Fibroblast of pulmonary artery (primary cell): ENCODE results near the gene KIF12.
"Not testable (repeated sequence)": the region's sequence is repeated elsewhere in the genome, so short reads cannot be mapped to it uniquely, and the experiment has no call there.

Experiments
- DNase-seq: peaks from one replicate; pipeline ENCODE4 v3.0.0-alpha.2; 2010; ENCODE audit warnings: low read depth
- H3K4me3 ChIP-seq: replicated peaks from 2 replicates; pipeline ENCODE4 v1.5.1; 2011; ENCODE audit warnings: low read depth, mild to moderate bottlenecking, control low read depth, low read length, moderate library complexity
- TF ChIP-seq, protein P1 (sequence below): IDR thresholded peaks from 2 replicates; pipeline ENCODE4 v1.5.1; 2011; ENCODE audit warnings: mild to moderate bottlenecking, control low read depth, low read length, inconsistent platforms; ENCODE audit errors: missing control alignments

The KIF12 gene

DNA sequence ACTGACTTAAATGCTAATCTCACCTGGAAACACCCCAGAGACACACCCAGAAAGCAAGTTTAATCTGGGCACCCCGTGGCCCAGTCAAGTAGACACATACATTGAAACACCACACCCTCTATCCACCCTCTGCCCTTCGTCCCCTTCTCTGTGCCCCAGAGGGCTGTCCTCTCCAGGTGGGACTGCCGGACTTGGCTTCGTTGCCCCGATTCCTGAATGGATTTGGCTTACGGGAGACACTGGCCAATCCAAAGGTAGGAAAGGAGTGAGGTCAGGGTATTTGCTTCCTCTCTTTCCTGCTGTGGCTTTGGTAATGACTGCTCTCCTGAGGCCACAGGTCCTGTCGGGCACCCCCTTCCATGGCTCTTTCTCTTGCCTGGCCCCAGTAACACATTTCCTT lies 31.0 kb upstream of the KIF12 start:
- TF ChIP-seq, protein P1, sequence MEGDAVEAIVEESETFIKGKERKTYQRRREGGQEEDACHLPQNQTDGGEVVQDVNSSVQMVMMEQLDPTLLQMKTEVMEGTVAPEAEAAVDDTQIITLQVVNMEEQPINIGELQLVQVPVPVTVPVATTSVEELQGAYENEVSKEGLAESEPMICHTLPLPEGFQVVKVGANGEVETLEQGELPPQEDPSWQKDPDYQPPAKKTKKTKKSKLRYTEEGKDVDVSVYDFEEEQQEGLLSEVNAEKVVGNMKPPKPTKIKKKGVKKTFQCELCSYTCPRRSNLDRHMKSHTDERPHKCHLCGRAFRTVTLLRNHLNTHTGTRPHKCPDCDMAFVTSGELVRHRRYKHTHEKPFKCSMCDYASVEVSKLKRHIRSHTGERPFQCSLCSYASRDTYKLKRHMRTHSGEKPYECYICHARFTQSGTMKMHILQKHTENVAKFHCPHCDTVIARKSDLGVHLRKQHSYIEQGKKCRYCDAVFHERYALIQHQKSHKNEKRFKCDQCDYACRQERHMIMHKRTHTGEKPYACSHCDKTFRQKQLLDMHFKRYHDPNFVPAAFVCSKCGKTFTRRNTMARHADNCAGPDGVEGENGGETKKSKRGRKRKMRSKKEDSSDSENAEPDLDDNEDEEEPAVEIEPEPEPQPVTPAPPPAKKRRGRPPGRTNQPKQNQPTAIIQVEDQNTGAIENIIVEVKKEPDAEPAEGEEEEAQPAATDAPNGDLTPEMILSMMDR, result no peak
- no peak for DNase-seq
- no peak overlapping the region for H3K4me3 ChIP-seq

DNA sequence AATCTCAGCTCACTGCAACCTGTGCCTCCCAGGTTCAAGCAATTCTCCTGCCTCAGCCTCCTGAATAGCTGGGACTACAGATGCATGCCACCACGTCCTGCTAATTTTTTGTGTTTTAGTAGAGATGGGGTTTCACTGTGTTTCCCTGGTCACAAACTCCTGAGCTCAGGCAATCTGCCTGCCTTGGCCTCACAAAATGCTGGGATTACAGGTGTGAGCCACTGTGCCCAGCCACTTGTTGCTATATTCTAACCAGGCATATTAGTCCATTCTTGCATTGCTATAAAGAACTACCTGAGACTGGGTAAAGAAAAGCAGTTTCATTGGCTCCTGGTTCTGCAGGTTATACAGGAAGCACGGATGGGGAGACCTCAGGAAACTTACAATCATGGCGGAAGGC lies 29.7 kb upstream of the KIF12 start:
- not testable (repeated sequence) for DNase-seq, H3K4me3 ChIP-seq

- TF ChIP-seq, protein P1, result no peak
- no peak overlapping the region for H3K4me3 ChIP-seq
- no peak for DNase-seq
Observed at GRCh38 chr9:114126247-114127060, 27.4 kb upstream of the KIF12 start.

DNA sequence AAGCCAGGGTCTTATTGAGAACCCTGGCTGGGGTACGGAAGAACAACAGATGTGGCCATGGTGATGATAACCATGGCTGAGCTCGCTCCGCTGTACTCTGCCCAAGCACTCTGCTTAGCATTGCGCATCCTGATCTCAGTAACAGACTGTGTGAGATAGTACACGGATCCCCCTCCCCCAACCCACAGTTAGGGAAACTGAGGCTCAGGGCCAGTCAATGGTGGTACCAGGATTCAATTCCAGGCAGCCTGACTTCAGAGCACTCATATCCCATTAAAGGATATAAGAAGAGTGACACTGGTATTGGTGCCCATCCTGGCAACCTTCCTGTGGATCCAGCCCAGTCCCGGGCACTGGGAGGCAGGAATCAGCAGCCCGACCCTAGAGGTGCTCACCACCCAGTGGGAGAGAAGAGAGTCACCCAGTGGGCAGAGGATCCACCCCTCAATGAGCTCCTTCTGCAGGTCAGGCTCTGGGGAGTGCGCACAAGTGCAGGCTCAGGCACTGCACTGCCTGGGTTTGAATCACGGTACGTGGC lies 26.5 kb upstream of the KIF12 start:
- H3K4me3 ChIP-seq, result no peak overlapping the region
- DNase-seq, result no peak
- TF ChIP-seq, protein P1, result no peak

DNA sequence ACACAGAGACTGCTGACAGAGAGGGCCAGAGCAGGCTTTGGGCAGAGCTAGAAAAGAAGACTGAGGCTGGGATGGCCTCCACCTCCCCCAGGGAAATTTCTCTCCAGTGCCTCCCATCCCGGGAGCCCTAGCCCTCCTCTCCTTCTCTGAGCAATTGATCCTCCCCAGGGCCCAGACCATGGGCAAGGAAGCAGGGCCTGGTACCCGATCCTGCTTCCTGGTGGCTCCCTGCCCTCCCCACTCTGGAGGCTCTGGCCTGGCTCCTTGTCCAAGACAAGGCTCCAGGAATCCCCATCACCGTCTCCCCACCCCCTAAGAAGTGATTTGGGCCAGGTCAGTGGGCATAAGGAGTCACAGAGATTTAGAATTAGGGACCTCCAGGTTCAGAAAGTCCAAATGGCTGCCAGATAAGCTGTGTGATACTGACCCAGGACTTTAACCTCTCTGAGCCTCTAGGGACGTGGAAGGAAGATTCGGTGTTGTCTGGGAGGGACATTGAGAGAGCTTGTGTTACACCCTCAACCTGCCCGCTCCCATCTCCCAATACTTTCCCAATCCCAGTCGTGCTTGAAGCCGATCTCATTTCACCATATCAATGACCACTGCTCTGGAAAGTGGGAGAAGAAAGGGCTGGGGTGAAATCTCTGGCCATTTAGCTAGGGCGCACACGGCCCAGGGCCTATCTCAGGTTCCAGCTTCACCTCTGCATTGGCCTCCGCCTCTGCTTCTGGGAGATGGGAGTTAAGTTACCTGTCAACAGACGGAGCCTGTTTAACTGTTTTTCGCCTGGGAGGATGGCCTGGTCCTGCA lies 25.8 kb upstream of the KIF12 start:
- no peak overlapping the region for H3K4me3 ChIP-seq
- no peak for DNase-seq
- TF ChIP-seq, protein P1, result no peak

- TF ChIP-seq, protein P1, result no peak
- no peak for DNase-seq
- H3K4me3 ChIP-seq, result no peak overlapping the region
Observed at GRCh38 chr9:114124138-114124537, 25.0 kb upstream of the KIF12 start.
